Head of caudate nucleus (tissue), 42 donors: ENCODE results near the gene PHKG1.
"Not testable (repeated sequence)": the region's sequence is repeated elsewhere in the genome, so short reads cannot be mapped to it uniquely, and the experiment has no call there.

Experiments
- DNase-seq, 42 donors: peaks; one replicate each; pipeline versions ENCODE4 v3.0.0 to v3.0.0-alpha.2; 2020 to 2021; ENCODE audit warnings: mixed read lengths in 7 of 42
- intact Hi-C: fragments of 100-400 bp; cut with DNase I; formaldehyde crosslinking; loops from one replicate; pipeline ENCODE4 v1.15.0; 2022

PHKG1 gene

GRCh38 chr7:56048763-56049162 is 44.0 kb downstream of the PHKG1 start:
- intact Hi-C loops, DNase-seq: not testable (repeated sequence)

DNA sequence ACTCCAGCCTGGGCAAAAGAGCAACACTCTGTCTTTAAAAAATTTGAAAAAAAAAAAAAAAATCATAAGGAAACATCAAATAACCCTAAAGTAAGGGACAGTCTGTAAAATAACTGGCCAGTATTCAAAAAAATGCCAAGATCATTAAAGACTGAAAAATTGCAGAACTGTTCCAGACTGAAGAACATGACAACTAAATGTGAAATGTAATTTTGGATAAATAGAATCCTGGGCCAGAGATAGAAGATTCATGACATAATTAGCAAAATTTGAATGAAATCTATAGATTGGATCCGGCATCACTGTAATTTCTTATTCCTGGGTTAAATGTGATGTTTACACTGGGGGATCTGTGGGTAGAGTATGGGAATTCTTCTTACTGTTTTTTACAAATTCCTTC is 44.5 kb downstream of the PHKG1 start:
- intact Hi-C loops = no loop called here
- DNase-seq = no peak

DNA sequence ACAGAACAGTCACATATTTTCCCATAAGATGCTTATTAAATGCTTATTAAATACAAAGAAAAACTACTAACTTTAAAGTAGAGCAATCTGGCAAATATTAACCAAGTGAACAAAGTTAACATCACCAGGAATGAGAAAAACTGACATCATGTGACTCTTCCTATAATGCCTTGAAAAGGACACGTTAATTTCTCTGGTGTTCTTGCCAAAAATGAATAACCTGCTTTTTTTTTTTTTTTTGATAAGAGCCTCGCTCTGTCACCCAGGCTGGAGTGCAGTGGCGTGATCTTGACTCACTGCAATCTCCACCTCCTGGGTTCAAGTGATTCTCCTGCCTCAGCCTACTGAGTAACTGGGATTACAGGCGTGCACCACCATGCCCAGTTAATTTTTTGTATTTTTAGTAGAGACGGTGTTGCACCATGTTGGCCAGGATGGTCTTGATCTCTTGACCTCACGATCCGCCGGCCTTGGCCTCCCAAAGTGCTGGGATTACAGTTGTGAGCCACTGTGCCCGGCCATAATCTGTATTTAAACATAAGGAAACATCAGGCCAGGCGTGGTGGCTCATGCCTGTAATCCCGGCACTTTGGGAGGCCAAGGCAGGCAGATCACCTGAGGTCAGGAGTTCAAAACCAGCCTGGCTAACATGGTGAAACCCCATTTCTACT is 45.2 kb downstream of the PHKG1 start:
- DNase-seq, intact Hi-C loops: not testable (repeated sequence)

- DNase-seq = no peak
- intact Hi-C loops = no loop called here
Observed at GRCh38 chr7:56046721-56047445, 45.9 kb downstream of the PHKG1 start.

DNA sequence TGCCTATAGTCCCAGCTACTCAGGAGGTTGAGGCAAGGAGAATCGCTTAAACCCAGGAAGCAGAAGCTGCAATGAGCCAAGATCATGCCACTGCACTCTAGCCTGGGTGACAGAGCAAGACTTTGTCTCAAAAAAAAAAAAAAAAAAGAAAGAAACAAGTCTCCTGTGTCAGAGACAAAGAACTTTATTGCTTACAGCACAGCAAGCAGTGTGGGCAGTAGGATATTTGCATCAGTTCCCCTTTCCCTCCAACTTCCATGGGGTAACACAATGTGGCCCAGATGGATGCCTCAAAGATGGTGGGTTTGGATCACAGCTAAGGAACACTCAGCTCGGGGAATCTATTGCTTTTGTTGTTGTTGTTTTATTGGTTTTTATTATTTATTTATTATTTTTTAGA is 47.0 kb downstream of the PHKG1 start:
- intact Hi-C loops, DNase-seq: not testable (repeated sequence)

GRCh38 chr7:56040730-56041129 is 52.0 kb downstream of the PHKG1 start:
- no peak for DNase-seq
- intact Hi-C loops = no loop called here

- intact Hi-C loops = no loop called here
Observed at GRCh38 chr7:56033671-56034432, 58.9 kb downstream of the PHKG1 start.

GRCh38 chr7:56032578-56032977 is 60.2 kb downstream of the PHKG1 start:
- DNase-seq, intact Hi-C loops: not testable (repeated sequence)

More at GRCh38 chr7:56033671-56034432, 58.9 kb downstream of the PHKG1 start:
- peak; percentile 12 to 86 (median 71) for DNase-seq

DNA sequence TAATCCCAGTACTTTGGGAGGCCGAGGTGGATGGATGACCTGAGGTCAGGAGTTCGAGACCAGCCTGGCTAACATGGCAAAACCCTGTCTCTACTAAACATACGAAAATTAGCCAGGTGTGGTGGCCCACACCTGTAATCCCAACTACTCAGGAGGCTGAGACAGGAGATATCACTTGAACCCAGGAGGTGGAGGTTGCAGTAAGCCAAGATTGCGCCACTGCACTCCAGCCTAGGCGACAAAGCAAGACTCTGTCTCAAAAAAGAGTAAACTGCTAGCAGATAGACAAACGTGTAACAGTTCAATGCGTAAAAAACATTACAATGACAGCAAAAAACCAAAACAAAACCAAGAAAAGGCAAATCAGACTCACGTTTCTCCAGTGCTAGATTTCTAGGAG is 61.2 kb downstream of the PHKG1 start:
- DNase-seq, intact Hi-C loops: not testable (repeated sequence)

- DNase-seq = no peak
- intact Hi-C loops = no loop called here
Observed at GRCh38 chr7:56030340-56030739, 62.4 kb downstream of the PHKG1 start.
